ENCODE data around the gene PLXDC2. TPM values are rescaled to one million over a fixed set of nuclear protein-coding genes. Genes with fewer than 3 reads are reported as not detected.
A peak's percentile ranks its signal among the peaks of the same experiment; 100 is the strongest.

PLXDC2 gene
- total and polyA plus RNA-seq, 2 experiments from 2014 or later, result 13.5 to 19.4 TPM

DNA sequence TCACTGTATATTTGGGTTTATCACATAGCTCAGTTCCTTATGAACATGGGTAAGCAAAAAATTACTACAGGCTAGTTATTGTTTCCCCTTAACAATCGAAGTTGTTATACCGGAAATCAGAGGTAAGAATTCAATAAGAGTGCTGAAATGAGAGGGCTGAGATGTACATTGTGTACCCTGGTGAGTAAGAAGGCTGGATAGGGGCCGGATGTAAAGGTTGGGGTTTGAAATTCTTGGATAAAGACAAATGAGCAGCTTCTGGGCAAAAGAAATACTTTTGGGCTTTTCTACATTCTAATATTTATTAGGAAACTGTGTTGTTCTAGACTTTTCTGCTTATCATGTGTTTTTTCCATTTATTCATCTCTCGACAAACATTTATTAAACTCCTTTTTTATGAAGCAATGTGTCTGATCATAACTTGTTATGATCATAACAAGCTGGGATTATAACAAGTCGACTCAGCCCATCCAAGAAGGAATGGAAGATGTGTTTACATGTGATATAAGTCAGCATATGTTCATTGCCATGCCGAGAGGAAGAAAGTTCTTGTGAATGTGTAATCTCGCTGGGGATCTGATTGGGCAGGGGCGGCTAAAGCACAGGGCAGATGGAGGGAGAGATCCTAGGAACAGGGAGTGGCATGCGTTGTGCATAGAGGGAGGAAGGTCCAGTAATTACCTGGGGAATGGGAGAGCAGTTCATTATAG, 155.3 kb downstream of the PLXDC2 start (continued):
- TF ChIP-seq ZNF331 (CRISPR knock-in tag; IDR thresholded peaks at IDR 0.05; ENCODE audit: low read depth) (no peak), EZH2 (IDR thresholded peaks at IDR 0.05; ENCODE audit: low read depth, unreplicated experiment) (no peak), POLR2AphosphoS5 (IDR thresholded peaks at IDR 0.05; ENCODE audit: low read depth) (no peak), CTCF (conservative IDR thresholded peaks at IDR 0.05; ENCODE audit: low read depth in 2 of 2) (no peak), NANOG (IDR thresholded peaks at IDR 0.05; ENCODE audit: borderline replicate concordance) (no peak)
- TF ChIP-seq, protein P1, sequence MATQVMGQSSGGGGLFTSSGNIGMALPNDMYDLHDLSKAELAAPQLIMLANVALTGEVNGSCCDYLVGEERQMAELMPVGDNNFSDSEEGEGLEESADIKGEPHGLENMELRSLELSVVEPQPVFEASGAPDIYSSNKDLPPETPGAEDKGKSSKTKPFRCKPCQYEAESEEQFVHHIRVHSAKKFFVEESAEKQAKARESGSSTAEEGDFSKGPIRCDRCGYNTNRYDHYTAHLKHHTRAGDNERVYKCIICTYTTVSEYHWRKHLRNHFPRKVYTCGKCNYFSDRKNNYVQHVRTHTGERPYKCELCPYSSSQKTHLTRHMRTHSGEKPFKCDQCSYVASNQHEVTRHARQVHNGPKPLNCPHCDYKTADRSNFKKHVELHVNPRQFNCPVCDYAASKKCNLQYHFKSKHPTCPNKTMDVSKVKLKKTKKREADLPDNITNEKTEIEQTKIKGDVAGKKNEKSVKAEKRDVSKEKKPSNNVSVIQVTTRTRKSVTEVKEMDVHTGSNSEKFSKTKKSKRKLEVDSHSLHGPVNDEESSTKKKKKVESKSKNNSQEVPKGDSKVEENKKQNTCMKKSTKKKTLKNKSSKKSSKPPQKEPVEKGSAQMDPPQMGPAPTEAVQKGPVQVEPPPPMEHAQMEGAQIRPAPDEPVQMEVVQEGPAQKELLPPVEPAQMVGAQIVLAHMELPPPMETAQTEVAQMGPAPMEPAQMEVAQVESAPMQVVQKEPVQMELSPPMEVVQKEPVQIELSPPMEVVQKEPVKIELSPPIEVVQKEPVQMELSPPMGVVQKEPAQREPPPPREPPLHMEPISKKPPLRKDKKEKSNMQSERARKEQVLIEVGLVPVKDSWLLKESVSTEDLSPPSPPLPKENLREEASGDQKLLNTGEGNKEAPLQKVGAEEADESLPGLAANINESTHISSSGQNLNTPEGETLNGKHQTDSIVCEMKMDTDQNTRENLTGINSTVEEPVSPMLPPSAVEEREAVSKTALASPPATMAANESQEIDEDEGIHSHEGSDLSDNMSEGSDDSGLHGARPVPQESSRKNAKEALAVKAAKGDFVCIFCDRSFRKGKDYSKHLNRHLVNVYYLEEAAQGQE (IDR thresholded peaks at IDR 0.05; ENCODE audit: unreplicated experiment), result no peak
- TF ChIP-seq, protein P2, sequence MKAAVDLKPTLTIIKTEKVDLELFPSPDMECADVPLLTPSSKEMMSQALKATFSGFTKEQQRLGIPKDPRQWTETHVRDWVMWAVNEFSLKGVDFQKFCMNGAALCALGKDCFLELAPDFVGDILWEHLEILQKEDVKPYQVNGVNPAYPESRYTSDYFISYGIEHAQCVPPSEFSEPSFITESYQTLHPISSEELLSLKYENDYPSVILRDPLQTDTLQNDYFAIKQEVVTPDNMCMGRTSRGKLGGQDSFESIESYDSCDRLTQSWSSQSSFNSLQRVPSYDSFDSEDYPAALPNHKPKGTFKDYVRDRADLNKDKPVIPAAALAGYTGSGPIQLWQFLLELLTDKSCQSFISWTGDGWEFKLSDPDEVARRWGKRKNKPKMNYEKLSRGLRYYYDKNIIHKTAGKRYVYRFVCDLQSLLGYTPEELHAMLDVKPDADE (IDR thresholded peaks at IDR 0.05), result no peak

DNA sequence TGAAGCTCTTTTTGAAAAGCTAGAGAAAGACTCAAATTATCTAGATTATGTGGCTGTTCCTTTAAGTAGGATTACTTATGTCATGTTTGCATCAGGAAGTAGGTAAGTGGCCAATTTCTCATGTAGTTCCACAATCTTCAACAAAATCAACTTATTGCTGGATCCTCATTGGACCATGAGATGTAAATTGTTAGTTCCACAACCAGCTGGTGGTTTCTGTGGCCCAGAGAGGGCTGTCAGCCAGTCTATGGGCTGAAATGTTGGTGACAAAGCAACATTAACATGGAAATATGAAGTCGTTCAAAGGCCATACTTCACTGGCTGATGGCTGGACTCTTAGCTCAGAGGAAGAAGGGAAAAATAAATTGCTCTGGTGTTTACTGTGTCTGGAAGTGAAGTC, 157.9 kb downstream of the PLXDC2 start:
- no peak overlapping the region for H3K4me3 ChIP-seq
- H3K9me3 Mint-ChIP-seq, result no peaks in the 10 kb centered on the region
- ATAC-seq, result no peak
- H3K36me3 Mint-ChIP-seq (ENCODE audit: low read depth), result peaks cover 10% of the 10 kb centered on the region
- H2AFZ ChIP-seq, result no peak overlapping the region
- no peak overlapping the region for H3K27ac ChIP-seq (ENCODE audit: low read depth)
- peaks cover 62% of the 10 kb centered on the region for H3K79me2 ChIP-seq (replicated peaks; ENCODE audit: insufficient read depth)
- no peaks in the 10 kb centered on the region for H3K27me3 Mint-ChIP-seq (ENCODE audit: insufficient read depth, low read depth, poor library complexity)
- no peak for DNase-seq (ENCODE audit: low spot score)
- H3K4me2 ChIP-seq, result no peak overlapping the region
- H3K9me2 ChIP-seq (ENCODE audit: insufficient read depth), result no peaks in the 10 kb centered on the region
- H3K4me3 Mint-ChIP-seq, result no peak overlapping the region
- H3K4me1 Mint-ChIP-seq, result peaks cover 19% of the 10 kb centered on the region
- H3F3A ChIP-seq (replicated peaks; ENCODE audit: low read depth), result no peaks in the 10 kb centered on the region
- H3K36me3 ChIP-seq (ENCODE audit: insufficient read depth), result 0 out of 2 replicates have a peak, but pooled peaks cover 3% of the 10 kb centered on the region
- H3K4me1 ChIP-seq (ENCODE audit: insufficient read depth), result peaks cover 15% of the 10 kb centered on the region; the same call in 1 of the 2 replicates
- H3K27ac Mint-ChIP-seq, result 0 out of 2 replicates have a peak overlapping the region, but pooled peaks have one; percentile 16
- no peaks in the 10 kb centered on the region for H4K20me1 ChIP-seq (replicated peaks; ENCODE audit: insufficient read depth)
- H3K27me3 ChIP-seq (ENCODE audit: insufficient read depth), result no peaks in the 10 kb centered on the region
- TF ChIP-seq STAT1 (IDR thresholded peaks at IDR 0.05; ENCODE audit: unreplicated experiment) (no peak), JUNB (IDR thresholded peaks at IDR 0.05; ENCODE audit: unreplicated experiment) (no peak), EZH2 (IDR thresholded peaks at IDR 0.05; ENCODE audit: low read depth, unreplicated experiment) (no peak), CTCF (conservative IDR thresholded peaks at IDR 0.05; ENCODE audit: low read depth in 2 of 2) (no peak)
- TF ChIP-seq, protein P1 (IDR thresholded peaks at IDR 0.05; ENCODE audit: unreplicated experiment), result no peak
